ENCODE results near the gene TCAIM.

The TCAIM gene

DNA sequence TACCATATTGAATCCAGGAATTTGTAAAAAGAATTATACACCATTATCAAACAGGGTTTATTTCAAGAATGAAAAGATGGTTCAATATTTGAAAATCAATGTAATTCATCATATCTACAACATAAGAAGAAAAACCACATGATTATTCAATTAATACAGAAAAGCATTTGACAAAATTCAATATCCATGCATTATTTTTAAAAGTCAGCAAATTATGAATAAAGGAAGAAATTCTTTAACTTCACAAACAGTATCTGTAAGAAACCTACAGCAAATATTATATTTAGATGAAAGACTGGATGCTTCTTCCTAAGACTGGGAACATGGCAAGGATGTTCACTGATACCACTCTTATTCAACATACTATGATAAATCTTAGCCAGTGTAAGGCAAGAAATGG lies 41.3 kb upstream of the TCAIM start:
- H3K4me1 ChIP-seq (ENCODE audit: insufficient read depth, poor library complexity, severe bottlenecking), result no peaks in the 10 kb centered on the region
- DNase-seq (ENCODE audit: low spot score) (no peak), ATAC-seq (ENCODE audit: low read depth) (no peak)
- no peaks in the 10 kb centered on the region for H3K36me3 ChIP-seq (ENCODE audit: low read depth)
- H3K27me3 ChIP-seq (ENCODE audit: insufficient read depth, poor library complexity, severe bottlenecking), result peaks cover 8% of the 10 kb centered on the region
- no peak overlapping the region for H3K27ac ChIP-seq (ENCODE audit: poor library complexity, severe bottlenecking)
- no peak overlapping the region for H3K4me3 ChIP-seq (ENCODE audit: severe bottlenecking)
- no peaks in the 10 kb centered on the region for H3K9me3 ChIP-seq (ENCODE audit: severe bottlenecking)
- TF ChIP-seq, protein P1, sequence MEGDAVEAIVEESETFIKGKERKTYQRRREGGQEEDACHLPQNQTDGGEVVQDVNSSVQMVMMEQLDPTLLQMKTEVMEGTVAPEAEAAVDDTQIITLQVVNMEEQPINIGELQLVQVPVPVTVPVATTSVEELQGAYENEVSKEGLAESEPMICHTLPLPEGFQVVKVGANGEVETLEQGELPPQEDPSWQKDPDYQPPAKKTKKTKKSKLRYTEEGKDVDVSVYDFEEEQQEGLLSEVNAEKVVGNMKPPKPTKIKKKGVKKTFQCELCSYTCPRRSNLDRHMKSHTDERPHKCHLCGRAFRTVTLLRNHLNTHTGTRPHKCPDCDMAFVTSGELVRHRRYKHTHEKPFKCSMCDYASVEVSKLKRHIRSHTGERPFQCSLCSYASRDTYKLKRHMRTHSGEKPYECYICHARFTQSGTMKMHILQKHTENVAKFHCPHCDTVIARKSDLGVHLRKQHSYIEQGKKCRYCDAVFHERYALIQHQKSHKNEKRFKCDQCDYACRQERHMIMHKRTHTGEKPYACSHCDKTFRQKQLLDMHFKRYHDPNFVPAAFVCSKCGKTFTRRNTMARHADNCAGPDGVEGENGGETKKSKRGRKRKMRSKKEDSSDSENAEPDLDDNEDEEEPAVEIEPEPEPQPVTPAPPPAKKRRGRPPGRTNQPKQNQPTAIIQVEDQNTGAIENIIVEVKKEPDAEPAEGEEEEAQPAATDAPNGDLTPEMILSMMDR (IDR thresholded peaks at IDR 0.05; ENCODE audit: poor library complexity, severe bottlenecking), result no peak

DNA sequence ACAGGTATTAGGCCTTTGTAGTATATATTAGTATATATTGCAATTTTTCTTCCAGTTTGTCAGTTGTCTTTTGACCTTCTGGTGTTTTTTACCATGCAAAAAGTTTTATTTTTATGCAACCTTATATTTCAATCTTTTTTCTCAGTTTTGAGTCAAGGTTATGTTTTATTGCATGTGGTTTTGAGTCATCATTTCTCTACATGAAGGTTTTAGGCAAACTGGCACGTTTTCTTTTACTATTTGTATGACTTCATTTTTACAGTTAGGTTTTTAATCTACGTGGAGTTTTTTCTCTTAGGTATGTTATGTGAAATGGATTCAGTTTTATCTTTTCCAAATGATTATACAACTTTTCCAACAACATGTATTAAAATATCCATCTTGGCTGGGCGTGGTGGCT lies 36.8 kb upstream of the TCAIM start:
- ATAC-seq (ENCODE audit: low read depth) (no peak), DNase-seq (ENCODE audit: low spot score) (no peak)
- Histone ChIP-seq H3K36me3 (ENCODE audit: low read depth) (no peaks in the 10 kb centered on the region), H3K27me3 (ENCODE audit: insufficient read depth, poor library complexity, severe bottlenecking) (peaks cover 6% of the 10 kb centered on the region), H3K9me3 (ENCODE audit: severe bottlenecking) (no peaks in the 10 kb centered on the region), H3K4me1 (ENCODE audit: insufficient read depth, poor library complexity, severe bottlenecking) (no peaks in the 10 kb centered on the region), H3K27ac (ENCODE audit: poor library complexity, severe bottlenecking) (no peak overlapping the region), H3K4me3 (ENCODE audit: severe bottlenecking) (no peak overlapping the region)
- TF ChIP-seq, protein P1 (IDR thresholded peaks at IDR 0.05; ENCODE audit: poor library complexity, severe bottlenecking), result no peak

DNA sequence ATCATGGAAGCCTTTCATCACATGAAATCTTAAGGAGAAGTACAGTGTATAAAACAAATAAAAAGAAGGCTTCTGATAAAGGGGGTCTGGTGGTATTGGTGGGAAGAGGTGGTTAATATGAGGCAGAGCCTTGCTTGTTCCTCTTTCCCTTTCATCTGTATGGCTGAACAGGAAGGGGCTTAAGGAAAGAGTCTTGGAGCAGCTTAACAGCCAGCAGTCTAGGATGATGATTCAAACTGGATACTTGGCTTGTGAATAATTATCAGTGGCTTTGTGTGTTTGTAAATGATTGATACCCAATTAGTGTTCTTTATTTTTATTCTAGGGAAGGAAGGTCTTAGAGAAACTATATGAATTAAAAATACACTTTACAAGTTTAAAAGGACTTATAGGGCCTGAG lies 29.1 kb upstream of the TCAIM start:
- DNase-seq (ENCODE audit: low spot score) (no peak), ATAC-seq (ENCODE audit: low read depth) (no peak)
- Histone ChIP-seq H3K36me3 (ENCODE audit: low read depth) (no peaks in the 10 kb centered on the region), H3K27ac (ENCODE audit: poor library complexity, severe bottlenecking) (no peak overlapping the region), H3K4me1 (ENCODE audit: insufficient read depth, poor library complexity, severe bottlenecking) (no peaks in the 10 kb centered on the region), H3K27me3 (ENCODE audit: insufficient read depth, poor library complexity, severe bottlenecking) (peaks cover 3% of the 10 kb centered on the region), H3K4me3 (ENCODE audit: severe bottlenecking) (no peak overlapping the region), H3K9me3 (ENCODE audit: severe bottlenecking) (no peaks in the 10 kb centered on the region)
- TF ChIP-seq, protein P1 (IDR thresholded peaks at IDR 0.05; ENCODE audit: poor library complexity, severe bottlenecking), result no peak

DNA sequence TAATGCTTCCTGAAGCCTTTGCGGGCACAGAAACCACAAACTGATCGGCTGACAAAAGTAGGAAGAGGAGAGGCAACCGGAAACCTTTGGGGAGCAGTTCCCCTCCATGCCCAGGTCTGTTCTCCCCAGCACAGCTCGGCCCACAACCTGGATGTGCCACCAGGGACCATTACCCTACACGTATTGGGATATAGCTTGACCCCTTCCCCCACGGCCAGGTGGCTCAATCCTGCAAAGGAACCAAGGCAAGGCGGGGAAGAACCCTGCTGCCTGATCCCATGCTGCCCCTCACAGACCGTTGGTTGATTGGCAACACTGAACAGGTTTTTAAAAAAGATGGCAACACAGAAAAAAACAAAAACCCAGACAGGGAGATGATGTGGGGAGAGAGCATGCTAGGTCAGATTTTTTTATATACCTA lies 19.7 kb upstream of the TCAIM start:
- no peaks in the 10 kb centered on the region for H3K27me3 ChIP-seq (ENCODE audit: insufficient read depth, poor library complexity, severe bottlenecking)
- H3K27ac ChIP-seq (ENCODE audit: poor library complexity, severe bottlenecking), result no peak overlapping the region
- DNase-seq (ENCODE audit: low spot score) (no peak), ATAC-seq (ENCODE audit: low read depth) (no peak)
- TF ChIP-seq, protein P1 (IDR thresholded peaks at IDR 0.05; ENCODE audit: poor library complexity, severe bottlenecking), result no peak
- H3K4me1 ChIP-seq (ENCODE audit: insufficient read depth, poor library complexity, severe bottlenecking), result no peaks in the 10 kb centered on the region
- H3K9me3 ChIP-seq (ENCODE audit: severe bottlenecking), result no peaks in the 10 kb centered on the region
- no peak overlapping the region for H3K4me3 ChIP-seq (ENCODE audit: severe bottlenecking)
- no peaks in the 10 kb centered on the region for H3K36me3 ChIP-seq (ENCODE audit: low read depth)

DNA sequence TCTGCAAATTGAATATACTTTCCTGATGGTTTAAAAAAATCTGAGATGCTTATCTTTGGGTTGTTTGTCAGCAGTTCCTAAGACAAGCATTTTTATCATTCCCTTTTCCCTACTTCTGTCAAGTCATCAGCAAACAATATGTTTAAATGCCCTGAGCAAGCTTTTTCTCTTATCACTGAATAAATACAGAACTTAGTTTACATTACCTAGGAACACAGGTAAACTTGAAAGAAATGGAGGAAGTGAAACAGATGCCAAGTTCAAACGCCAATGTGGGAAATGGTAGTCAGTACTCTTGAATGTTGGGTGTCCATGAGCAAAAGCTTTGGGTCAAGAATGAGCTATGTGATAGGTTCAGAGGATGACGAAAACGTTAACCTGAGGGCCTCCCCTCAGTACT lies 17.2 kb upstream of the TCAIM start:
- no peaks in the 10 kb centered on the region for H3K4me1 ChIP-seq (ENCODE audit: insufficient read depth, poor library complexity, severe bottlenecking)
- DNase-seq (ENCODE audit: low spot score) (no peak), ATAC-seq (ENCODE audit: low read depth) (no peak)
- no peak overlapping the region for H3K4me3 ChIP-seq (ENCODE audit: severe bottlenecking)
- H3K27ac ChIP-seq (ENCODE audit: poor library complexity, severe bottlenecking), result no peak overlapping the region
- no peaks in the 10 kb centered on the region for H3K36me3 ChIP-seq (ENCODE audit: low read depth)
- no peaks in the 10 kb centered on the region for H3K27me3 ChIP-seq (ENCODE audit: insufficient read depth, poor library complexity, severe bottlenecking)
- no peaks in the 10 kb centered on the region for H3K9me3 ChIP-seq (ENCODE audit: severe bottlenecking)
- TF ChIP-seq, protein P1 (IDR thresholded peaks at IDR 0.05; ENCODE audit: poor library complexity, severe bottlenecking), result no peak

Measured in RWPE2 (cell line).